GM12878 (cell line): ENCODE results near the gene COL6A3. TPM values are rescaled to one million over a fixed set of nuclear protein-coding genes. Genes with fewer than 3 reads are reported as not detected.

ENCODE experiments used
- ATF7 ChIP-seq: fragments of 450-650 bp; IDR thresholded peaks from 2 replicates; pipeline ENCODE4 v1.6.1; 2016; ENCODE audit warnings: low read depth, mild to moderate bottlenecking
- BRCA1 ChIP-seq: IDR thresholded peaks from 2 replicates; pipeline ENCODE4 v1.6.1; 2011; ENCODE audit warnings: low read depth, low read length, improper control_type of control experiment
- E2F8 ChIP-seq: fragments of 450-650 bp; IDR thresholded peaks from 2 replicates; pipeline ENCODE4 v1.6.1; 2018; ENCODE audit warnings: mild to moderate bottlenecking, low read depth, moderate library complexity; ENCODE audit not compliant: partially characterized antibody
- FOS ChIP-seq: IDR thresholded peaks from 3 replicates; pipeline ENCODE4 v1.6.1; 2011; ENCODE audit warnings: borderline replicate concordance; ENCODE audit not compliant: insufficient read length; ENCODE audit errors: extremely low read depth
- HDGF ChIP-seq: fragments of 450-650 bp; IDR thresholded peaks from 2 replicates; pipeline ENCODE4 v1.6.1; 2016; ENCODE audit warnings: antibody characterized with exemption
- IKZF2 ChIP-seq, 2 experiments: fragments of 450-650 bp; IDR thresholded peaks; 2 replicates each; pipeline ENCODE4 v1.6.1; 2017; ENCODE audit warnings: mild to moderate bottlenecking in 2 of 2, moderate library complexity in 2 of 2
- MAX ChIP-seq: IDR thresholded peaks from 2 replicates; pipeline ENCODE4 v1.6.1; 2012; ENCODE audit warnings: low read depth, low read length, improper control_type of control experiment
- RCOR1 ChIP-seq: conservative IDR thresholded peaks from 2 replicates; pipeline ENCODE4 v1.6.1; 2012; ENCODE audit warnings: low read depth, low read length, improper control_type of control experiment
- SKIL ChIP-seq: fragments of 450-650 bp; IDR thresholded peaks from 2 replicates; pipeline ENCODE4 v1.6.1; 2017; ENCODE audit warnings: mild to moderate bottlenecking, low read depth, inconsistent platforms; ENCODE audit not compliant: poor library complexity, severe bottlenecking
- SMARCA5 ChIP-seq: fragments of 450-650 bp; IDR thresholded peaks from 2 replicates; pipeline ENCODE4 v1.6.1; 2017; ENCODE audit warnings: mild to moderate bottlenecking
- STAT1 ChIP-seq: fragments of 450-650 bp; conservative IDR thresholded peaks from 2 replicates; pipeline ENCODE4 v1.6.1; 2014; ENCODE audit warnings: antibody characterized with exemption, mild to moderate bottlenecking
- TAF1 ChIP-seq: IDR thresholded peaks from 2 replicates; pipeline ENCODE4 v1.6.1; 2011; ENCODE audit warnings: mild to moderate bottlenecking, low read depth, low read length, borderline replicate concordance
- ZBTB4 ChIP-seq: fragments of 450-650 bp; formaldehyde crosslinking; IDR thresholded peaks from 2 replicates; pipeline ENCODE4 v1.4.0; 2022; ENCODE audit warnings: mild to moderate bottlenecking, moderate library complexity
- polyA plus RNA-seq, 11 experiments: library from polyadenylated mRNA; depleted of rRNA in 4 of 11; unstranded in 6 of 11; stranded (reverse) in 5 of 11; fragments of >200 nt; fragmentation: Nextera tagmentation in 4 of 11; fragmentation: Illumina TruSeq in 1 of 11; extraction: Ambion mirVana in 4 of 11; extraction: Trizol in 1 of 11; gene quantifications; 1 replicate in 1 of 11; 2 replicates in 10 of 11; pipeline versions ENCODE4 v1.2.1 to v1.2.3, GENCODE V29; 2011 to 2016; ENCODE audit warnings: inconsistent platforms in 2 of 11, missing spikeins in 2 of 11, low read depth in 1 of 11
- total RNA-seq, 4 experiments: library from RNA; depleted of rRNA in 3 of 4; stranded (reverse); fragments of >200 nt in 3 of 4; fragmentation: Illumina TruSeq in 1 of 4; extraction: Trizol in 1 of 4; gene quantifications; 2 replicates each; pipeline versions ENCODE4 v1.2.1 to v1.2.3, GENCODE V29; 2013 to 2021

Gene COL6A3
- total and polyA plus RNA-seq, 10 of the 15 experiments (the other 5 are each of a cell fraction or from before 2014, with no cell fraction given): 0.01 to 0.51 (median 0.09) TPM; not detected in 4

GRCh38 chr2:237361194-237362004 is 52.6 kb downstream of the COL6A3 start (continued):
- TF ChIP-seq ZBTB4 (CRISPR knock-in tag): no peak
- no peak for TF ChIP-seq MAX
- no peak for TF ChIP-seq SKIL
- TF ChIP-seq E2F8: no peak
- no peak for TF ChIP-seq ATF7
- TF ChIP-seq TAF1: no peak
- no peak for TF ChIP-seq FOS
- TF ChIP-seq BRCA1: no peak
- TF ChIP-seq STAT1: no peak
- TF ChIP-seq RCOR1: no peak
- no peak for TF ChIP-seq SMARCA5
- TF ChIP-seq IKZF2 (IDR thresholded peaks at IDR 0.05): no peak
- TF ChIP-seq HDGF: no peak
